ENCODE results near the gene XKR7. TPM values are rescaled to one million over a fixed set of nuclear protein-coding genes. Genes with fewer than 3 reads are reported as not detected.

Gene XKR7
- total RNA-seq, 4 donors from 2014 or later, result not detected

GRCh38 chr20:32031007-32031958 is 63.3 kb downstream of the XKR7 start:
- TF ChIP-seq, protein P1, sequence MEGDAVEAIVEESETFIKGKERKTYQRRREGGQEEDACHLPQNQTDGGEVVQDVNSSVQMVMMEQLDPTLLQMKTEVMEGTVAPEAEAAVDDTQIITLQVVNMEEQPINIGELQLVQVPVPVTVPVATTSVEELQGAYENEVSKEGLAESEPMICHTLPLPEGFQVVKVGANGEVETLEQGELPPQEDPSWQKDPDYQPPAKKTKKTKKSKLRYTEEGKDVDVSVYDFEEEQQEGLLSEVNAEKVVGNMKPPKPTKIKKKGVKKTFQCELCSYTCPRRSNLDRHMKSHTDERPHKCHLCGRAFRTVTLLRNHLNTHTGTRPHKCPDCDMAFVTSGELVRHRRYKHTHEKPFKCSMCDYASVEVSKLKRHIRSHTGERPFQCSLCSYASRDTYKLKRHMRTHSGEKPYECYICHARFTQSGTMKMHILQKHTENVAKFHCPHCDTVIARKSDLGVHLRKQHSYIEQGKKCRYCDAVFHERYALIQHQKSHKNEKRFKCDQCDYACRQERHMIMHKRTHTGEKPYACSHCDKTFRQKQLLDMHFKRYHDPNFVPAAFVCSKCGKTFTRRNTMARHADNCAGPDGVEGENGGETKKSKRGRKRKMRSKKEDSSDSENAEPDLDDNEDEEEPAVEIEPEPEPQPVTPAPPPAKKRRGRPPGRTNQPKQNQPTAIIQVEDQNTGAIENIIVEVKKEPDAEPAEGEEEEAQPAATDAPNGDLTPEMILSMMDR (IDR thresholded peaks at IDR 0.05; ENCODE audit: low read depth), result no peak

DNA sequence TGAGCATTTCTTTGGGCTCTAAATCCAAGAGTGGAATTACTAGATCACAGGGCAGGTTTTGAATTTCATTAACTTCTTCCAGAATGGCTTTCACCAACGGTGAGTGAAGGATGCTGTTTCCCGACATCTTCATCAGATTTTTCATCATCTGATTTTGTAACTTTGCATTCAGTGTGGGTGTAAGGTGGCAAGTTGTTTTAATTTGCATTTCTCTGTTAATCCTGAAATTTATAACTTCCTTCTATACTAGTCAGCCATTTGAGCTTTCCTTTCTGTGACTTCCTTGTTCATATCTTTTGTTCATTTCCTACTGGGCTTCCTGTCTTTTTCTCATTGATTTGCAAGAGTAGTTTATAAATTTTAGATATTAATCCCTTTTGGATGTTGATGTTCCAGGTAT is 65.4 kb downstream of the XKR7 start:
- TF ChIP-seq, protein P1 (IDR thresholded peaks at IDR 0.05; ENCODE audit: low read depth), result no peak

DNA sequence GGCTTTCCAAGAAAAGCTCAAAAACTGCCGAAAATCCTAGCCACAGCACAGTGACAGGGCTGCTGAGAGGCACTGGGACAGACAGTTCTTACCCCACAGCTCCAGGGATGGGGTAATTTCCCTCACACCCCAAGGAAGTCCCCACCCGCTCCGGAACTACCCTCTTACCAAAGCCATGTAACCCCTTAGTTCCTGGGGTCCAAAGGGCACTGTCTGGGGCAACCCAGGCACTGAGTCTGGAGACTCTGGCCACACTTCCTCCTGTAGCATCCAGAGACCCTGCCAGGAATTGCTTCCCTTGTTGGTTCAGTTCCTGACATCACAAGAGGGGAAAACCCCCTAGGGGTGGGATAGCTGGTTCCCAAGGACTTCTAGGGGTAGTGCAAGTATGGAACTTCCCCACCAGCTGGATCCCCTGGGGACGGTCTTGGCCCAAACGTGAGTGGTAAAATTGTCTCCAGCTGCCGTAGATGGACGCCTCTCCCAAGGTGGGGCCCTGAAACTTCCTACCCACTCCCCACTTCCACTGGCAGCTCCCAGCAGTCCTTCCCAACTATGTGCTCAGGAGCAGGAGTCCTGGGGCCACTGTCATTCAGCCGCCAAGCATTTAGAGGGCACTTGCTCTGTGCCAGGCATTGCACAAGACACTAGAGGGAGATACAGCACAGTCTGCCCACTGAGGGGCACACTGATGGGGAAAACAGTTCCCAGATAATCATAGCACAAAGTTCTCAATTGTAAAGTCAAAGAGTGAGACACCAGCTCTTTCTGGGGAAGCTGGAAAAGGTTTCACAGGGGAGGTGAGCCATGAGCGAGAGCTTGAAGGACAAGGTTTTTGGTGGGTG is 66.9 kb downstream of the XKR7 start:
- TF ChIP-seq, protein P1 (IDR thresholded peaks at IDR 0.05; ENCODE audit: low read depth), result no peak

DNA sequence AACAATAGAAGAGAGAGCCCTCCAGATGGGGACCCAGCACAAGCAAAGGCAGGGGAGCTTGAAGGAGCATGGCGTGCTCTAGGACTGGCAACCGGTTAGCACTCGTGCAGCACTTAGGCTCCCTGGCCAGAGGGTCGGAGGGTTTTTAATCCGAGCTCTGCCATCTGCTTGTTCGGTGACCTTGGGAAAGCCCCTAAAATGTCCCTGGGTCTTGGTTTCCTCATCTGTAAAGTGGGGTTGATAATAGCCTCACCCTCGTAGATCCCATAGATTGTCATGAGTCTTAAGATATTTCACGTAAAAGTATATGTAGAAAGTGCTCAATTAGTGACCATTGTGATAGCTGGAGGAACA is 67.5 kb downstream of the XKR7 start:
- TF ChIP-seq, protein P1 (IDR thresholded peaks at IDR 0.05; ENCODE audit: low read depth), result no peak

DNA sequence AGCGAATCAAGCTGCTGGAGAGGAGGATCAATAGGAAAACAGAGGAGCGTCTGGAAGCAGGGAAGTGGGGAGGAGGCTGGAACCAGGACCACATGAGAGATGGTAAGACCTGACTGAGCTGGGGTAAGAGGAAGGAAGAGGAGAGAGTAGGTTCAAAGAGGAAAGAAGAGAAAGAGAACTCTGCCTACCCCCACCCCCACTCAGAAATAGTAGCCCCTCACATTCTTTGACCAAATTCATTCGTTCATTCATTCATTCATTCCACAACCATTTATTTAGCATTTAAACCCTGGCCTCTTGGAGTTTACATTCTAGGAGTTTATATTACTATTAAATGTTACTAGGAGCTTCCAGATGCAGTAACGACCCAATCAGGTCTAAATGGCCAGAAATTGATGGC is 68.3 kb downstream of the XKR7 start:
- TF ChIP-seq, protein P1 (IDR thresholded peaks at IDR 0.05; ENCODE audit: low read depth), result no peak

DNA sequence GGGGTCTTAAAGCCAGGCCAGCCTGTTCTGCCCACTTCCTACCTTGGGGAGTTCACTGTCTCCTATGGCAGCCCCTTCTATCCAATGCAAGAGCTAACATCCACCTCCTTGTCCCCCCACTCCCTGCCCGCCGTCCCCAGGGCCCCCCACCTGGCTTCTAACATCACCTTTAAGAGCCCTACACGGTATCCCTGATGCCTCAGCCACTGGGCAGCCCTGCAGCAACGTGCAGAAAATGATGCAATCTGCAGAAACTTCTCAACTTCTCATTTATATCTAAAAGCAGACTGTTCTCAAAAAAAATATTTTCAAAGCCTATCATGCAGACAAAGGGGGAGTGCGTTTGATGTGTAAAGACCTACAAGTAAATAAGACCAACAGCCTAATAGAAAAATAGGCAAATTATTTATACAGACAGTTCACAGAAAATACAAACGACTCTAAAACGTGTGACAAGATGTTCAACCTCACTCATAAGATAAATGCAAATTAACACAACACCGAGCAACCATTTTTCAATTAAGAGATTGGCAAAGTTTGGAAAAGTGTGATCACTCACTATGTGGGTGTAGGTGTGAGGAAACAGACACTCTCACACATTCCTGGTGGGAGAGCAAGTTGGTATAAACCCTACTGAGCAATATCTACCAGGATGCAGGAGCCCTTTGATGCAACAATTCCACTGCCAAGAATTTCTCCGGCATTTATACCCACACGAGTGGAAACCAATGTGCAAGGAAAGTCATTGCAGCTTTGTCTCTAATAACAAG is 69.0 kb downstream of the XKR7 start:
- TF ChIP-seq, protein P1 (IDR thresholded peaks at IDR 0.05; ENCODE audit: low read depth), result no peak
